Measurements from ENCODE around the gene PHLDA1. TPM values are rescaled to one million over a fixed set of nuclear protein-coding genes. Genes with fewer than 3 reads are reported as not detected.

The PHLDA1 gene
- total and polyA plus RNA-seq, 2 of the 13 experiments (the other 11 are each of a cell fraction or from before 2014, with no cell fraction given): 33.8 to 41.0 TPM

- TF ChIP-seq ZHX2 (IDR thresholded peaks at IDR 0.05; ENCODE audit: low read depth) (no peak), ZHX2 (CRISPR knock-in tag; IDR thresholded peaks at IDR 0.05; ENCODE audit: borderline replicate concordance) (no peak), ISL2 (CRISPR knock-in tag; IDR thresholded peaks at IDR 0.05) (peak; percentile 100), BRD4 (CRISPR knock-in tag; IDR thresholded peaks at IDR 0.05) (no peak), GFI1 (CRISPR knock-in tag; IDR thresholded peaks at IDR 0.05; ENCODE audit: borderline replicate concordance) (peak; percentile 90), FOXA3 (CRISPR knock-in tag; IDR thresholded peaks at IDR 0.05) (peak; percentile 98), CREB3 (CRISPR knock-in tag; IDR thresholded peaks at IDR 0.05) (no peak), DDIT3 (CRISPR knock-in tag; IDR thresholded peaks at IDR 0.05) (peak; percentile 85; the same call in 1 of the 2 replicates), MYC (CRISPR knock-in tag; IDR thresholded peaks at IDR 0.05; ENCODE audit: borderline replicate concordance) (no peak), NR2F2 (IDR thresholded peaks at IDR 0.05; ENCODE audit: borderline replicate concordance, low read depth) (peak; percentile 96), IKZF4 (CRISPR knock-in tag; IDR thresholded peaks at IDR 0.05; ENCODE audit: borderline replicate concordance, low read depth, not compliant biosample characterization) (no peak), ZNF331 (CRISPR knock-in tag; IDR thresholded peaks at IDR 0.05) (peak; percentile 70), ZNF556 (CRISPR knock-in tag; IDR thresholded peaks at IDR 0.05; ENCODE audit: borderline replicate concordance) (0 out of 2 replicates have a peak, but pooled peaks have one; percentile 46), GABPA (IDR thresholded peaks at IDR 0.05; ENCODE audit: low read depth, low read length) (no peak), GABPA (CRISPR knock-in tag; IDR thresholded peaks at IDR 0.05; ENCODE audit: low read depth) (no peak), U2AF2 (IDR thresholded peaks at IDR 0.05; ENCODE audit: low read depth, low read length) (no peak), FOXA1 (IDR thresholded peaks at IDR 0.05) (peak; percentile 82), FOXA1 (CRISPR knock-in tag; IDR thresholded peaks at IDR 0.05) (peak; percentile 94), YY1 (IDR thresholded peaks at IDR 0.05; ENCODE audit: insufficient read depth, insufficient replicate concordance, low read depth, low read length) (peak; percentile 85), STAT6 (CRISPR knock-in tag; IDR thresholded peaks at IDR 0.05; ENCODE audit: borderline replicate concordance) (0 out of 2 replicates have a peak, but pooled peaks have one; percentile 56), ZSCAN25 (CRISPR knock-in tag; IDR thresholded peaks at IDR 0.05) (no peak)
Observed at GRCh38 chr12:75990189-75990912, 41.2 kb downstream of the PHLDA1 start (continued).
